Daoy (cell line): ENCODE data around the gene HS2ST1. TPM values are rescaled to one million over a fixed set of nuclear protein-coding genes. Genes with fewer than 3 reads are reported as not detected.
A peak's percentile ranks its signal among the peaks of the same experiment; 100 is the strongest.
"Not testable (repeated sequence)": the region's sequence is repeated elsewhere in the genome, so short reads cannot be mapped to it uniquely, and the experiment has no call there.

Source experiments
- DNase-seq: peaks from one replicate; pipeline ENCODE4 v3.0.0-alpha.2; 2015; ENCODE audit warnings: low read depth
- total RNA-seq: library from RNA; depleted of rRNA; stranded (reverse); fragments of >200 nt; shearing (Covaris generic); gene quantifications from 2 replicates; pipeline ENCODE4 v1.2.3, GENCODE V29; 2014

HS2ST1 gene
- total RNA-seq, 1 experiment from 2014 or later, result 21.5 TPM

DNA sequence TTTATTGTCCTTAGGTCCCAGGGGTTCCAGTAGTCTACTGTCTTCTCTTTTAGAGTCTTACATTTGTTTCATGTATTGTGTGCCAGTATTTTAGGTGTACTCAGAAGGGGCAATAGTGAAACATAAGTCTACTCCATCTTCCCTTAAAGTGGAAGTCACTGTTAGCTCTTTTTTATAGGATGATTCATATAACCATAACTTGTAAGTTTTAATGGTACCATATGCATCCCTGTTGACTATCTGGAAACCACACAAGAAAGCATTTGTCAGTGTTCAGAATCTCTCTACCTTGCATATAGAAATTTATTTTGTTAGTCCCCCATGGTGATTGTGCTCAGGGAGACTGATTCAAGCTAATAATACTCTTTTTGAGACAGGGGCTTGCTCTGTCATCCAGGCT, 149.9 kb downstream of the HS2ST1 start:
- no peak for DNase-seq

DNA sequence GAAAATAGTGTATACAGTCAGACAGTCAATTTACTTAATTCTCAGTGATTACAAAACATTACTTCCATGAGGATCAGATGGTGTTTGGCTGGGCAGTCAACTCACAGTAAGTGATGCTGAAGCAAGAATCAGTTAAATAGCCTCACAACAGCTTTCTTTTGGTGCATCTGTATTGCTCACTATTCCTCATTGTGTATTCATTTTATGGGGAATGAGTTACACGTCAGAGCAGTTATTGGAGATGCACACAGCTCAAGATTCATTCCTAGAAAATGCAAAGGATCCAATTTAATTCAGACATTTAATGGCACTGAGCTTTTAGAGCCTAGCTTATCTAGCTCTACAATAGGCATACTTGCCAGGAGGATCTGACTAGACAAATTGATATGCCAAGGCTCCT, 150.6 kb downstream of the HS2ST1 start:
- no peak for DNase-seq

DNA sequence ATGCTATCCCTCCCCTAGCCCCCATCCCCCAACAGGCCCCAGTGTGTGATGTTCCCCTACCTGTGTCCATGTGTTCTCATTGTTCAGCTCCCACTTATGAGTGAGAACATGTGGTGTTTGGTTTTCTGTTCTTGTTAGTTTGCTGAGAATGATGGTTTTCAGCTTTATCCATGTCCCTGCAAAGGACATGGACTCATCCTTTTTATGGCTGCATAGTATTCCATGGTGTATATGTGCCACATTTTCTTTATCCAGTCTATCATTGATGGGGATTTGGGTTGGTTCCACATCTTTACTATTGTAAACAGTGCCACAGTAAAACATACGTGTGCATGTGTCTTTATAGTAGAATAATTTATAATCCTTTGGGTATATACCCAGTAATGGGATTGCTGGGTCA, 152.3 kb downstream of the HS2ST1 start:
- DNase-seq, result not testable (repeated sequence)

DNA sequence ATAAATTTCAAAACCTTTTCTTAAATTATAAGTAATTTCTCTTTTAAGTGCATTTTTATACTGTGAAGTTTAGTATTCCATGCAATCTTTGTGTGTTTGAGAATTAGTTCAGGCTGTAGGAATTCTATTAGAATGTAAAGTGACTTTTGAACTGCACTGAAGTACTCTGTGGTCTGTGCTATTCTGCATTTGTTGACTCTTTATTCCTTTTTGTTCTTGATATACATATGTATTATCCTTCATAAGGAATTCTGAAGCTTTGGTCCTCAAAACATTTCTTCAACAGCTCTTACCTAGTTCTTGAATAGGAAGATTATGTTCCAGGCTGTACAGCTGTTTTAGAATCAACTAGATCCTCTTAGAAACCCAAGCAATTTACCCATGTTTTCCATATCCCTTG, 158.0 kb downstream of the HS2ST1 start:
- no peak for DNase-seq

DNA sequence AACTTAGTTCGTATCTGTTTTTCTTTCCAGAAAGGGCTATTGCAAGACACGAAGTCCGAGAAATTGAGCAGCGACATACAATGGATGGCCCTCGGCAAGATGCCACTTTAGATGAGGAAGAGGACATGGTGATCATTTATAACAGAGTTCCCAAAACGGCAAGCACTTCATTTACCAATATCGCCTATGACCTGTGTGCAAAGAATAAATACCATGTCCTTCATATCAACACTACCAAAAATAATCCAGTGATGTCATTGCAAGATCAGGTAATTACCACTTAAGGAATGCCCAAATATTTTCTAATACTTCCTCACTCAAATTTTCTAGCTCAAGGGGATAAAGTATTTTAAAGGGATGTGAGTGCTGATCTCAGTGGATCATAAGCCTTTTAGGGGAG, 158.5 kb downstream of the HS2ST1 start:
- DNase-seq, result no peak

DNA sequence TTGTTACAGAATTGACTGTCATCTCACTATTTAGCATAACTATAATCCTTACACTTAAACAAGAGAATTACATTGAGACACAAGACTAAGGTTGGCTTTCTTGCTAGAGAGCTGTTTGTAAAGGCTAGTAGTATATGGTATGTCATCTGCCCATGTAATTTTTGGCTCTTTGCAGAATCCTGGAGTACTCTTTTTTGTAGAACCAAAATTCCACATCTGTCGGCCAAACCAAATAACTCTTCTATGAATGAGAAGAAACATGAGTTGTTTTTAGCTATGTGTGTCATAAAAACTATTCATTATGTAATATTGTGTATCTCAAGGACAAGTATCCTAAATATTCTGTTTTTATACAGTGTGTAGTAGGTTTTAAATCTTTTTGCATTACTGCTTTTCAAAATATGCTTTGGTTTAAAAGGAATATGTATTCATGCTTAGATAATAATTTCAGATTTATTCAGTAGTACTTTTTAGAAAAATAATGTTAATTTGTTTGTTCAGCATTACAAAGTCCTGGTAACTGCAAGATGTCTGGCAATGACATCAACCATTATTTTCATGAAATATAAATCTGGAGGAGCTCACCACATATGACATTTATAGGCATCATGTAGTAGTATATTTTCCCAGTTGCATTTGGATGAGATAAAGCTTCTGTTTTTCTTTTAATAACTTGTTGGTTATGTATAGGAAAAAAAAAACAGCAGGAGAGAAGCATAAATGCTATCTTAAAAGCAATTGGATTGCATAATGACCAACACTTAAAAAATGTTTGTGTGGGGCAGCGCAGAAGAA, 159.8 kb downstream of the HS2ST1 start:
- no peak for DNase-seq

DNA sequence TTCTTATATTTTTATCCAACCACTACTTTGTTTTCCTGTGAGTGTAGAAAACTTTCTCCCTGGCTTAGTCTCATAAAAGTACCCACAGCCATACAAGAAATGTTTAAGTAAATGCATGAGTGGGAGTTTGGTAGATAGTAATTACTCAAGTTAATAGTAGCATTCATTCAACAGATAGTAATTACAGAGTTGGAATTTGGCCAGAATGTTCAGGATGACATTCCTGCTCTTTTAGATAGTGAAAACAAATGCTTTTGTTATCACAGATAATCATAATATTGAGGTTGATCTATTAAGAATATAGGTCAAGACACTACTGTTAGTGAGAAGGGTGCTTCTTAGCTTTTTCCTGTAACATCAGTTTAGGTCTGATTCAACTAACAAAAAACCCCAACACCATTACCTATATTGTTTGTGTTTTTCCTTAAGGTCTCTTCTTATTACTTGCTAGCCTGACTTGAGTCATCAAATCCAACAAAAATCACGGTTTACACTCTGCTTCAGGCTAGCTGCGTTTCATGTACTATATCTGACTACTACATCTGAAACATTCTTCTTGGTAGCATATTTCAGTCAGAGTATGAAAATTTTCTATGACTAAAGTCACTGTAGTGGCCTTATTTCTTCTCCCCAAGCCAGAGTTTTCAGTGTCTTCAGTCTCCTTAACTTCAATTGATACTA, 163.7 kb downstream of the HS2ST1 start:
- DNase-seq, result no peak

DNA sequence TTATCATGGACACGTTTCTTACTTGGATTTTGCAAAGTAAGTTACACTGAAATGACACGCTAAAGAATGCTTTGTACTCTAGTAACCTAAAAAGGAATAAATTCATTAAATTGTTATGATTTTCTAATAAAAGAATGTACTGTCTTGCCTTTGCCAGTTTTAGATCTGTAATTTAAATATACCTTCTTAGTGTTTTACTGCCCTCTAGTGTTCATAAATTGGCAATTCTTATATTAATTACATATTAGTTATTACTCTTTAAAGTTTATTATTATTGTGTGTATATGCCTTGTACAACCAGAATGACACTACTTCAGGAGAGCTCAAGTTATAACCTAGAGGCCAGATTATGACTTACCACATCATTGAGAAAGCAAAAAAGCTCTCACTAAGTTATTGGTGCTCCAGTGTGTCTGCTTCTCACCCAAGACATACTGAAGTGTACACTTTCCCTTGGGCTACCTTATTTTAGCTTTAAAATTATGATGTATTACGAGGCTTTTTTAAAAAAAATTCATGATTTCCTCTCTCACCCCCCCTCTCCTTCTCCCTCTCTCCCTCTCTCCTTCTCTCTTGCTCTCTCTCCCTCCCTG, 169.9 kb downstream of the HS2ST1 start:
- DNase-seq, result no peak

DNA sequence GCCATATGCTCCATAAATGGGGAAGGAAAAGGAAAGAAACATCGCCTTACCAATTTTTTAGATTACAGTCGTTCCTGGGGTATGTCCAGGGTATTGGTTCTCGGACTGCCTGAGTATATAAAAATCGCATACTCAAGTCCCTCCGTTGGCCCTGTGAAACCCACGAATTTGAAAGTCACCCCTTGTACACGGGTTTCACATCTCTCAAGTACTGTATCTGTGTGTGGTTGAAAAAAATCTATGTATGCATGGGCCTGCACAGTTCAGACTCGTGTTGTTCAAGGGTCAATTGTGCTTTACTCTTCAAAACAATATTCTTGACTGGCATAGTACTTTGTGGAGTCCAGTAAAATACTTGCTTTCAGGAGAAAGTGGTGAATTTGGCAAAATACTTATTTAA, 171.7 kb downstream of the HS2ST1 start:
- DNase-seq, result no peak

DNA sequence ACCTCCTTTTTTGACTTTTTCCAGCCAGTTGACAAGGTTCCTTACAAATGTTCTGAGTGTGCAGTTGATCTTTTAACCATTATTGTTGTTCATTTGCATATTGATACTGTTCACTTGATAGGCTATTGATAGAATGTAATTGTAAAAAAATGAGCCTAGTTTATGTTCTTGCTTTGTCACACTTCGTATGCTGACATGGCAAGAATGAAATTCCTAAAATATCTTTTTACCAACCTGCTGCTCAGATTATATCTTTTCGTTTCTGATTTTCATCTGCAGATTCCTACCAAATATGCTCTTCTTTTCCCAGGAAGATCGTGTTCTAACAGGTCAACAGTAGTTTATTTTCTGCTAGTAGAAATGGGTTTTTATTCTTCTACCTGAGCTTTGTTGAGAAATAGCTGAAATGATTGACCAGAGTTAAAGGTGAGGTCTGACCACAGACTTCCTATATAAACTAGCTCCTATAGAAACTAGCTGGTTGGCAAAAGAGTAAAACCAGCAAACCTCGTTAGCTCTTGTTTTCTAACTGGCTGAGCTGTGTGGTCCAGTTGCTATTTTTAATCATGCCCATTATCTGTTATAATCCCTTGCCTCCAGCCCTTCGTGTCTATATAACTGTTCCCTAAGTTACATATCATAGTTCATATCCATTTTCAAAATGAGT, 174.8 kb downstream of the HS2ST1 start:
- no peak for DNase-seq

DNA sequence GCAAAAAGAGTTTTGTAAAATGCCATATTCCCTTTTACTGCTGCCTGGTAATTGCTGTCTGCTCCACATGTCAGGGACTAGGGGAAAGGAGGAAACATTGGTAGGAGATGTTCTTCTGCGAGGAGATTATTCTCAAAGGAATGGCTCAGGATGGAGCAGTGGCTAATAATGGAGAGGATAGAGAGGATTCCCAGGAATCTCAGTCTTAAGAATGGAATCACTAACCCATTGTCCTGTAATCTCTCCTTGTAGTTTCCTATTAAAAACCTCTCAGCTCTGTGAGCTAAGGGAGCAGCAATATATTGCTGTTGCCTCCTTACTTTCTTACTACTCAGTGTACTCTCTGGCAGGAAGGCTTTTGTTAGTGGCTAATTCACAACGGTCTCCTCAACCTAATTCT, 175.4 kb downstream of the HS2ST1 start:
- DNase-seq, result no peak

DNA sequence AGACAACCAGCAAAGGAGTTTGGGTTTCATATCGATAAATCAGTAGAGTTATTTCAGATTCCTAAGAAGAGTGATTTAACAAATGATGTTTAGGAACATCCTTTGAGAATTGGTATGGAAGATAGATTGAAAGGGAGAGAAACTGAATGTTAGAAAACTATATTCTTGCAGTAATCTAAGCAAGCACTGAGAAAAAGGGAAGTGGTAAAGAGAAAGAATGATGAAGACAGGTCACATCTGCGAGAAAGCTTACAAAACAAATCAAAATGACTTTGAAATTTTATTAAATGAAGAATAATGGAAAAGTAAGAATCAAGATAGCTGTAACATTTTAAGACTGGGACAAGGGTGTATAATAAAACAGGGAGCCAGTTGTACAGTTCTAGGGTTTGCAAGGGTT, 177.0 kb downstream of the HS2ST1 start:
- DNase-seq, result no peak

DNA sequence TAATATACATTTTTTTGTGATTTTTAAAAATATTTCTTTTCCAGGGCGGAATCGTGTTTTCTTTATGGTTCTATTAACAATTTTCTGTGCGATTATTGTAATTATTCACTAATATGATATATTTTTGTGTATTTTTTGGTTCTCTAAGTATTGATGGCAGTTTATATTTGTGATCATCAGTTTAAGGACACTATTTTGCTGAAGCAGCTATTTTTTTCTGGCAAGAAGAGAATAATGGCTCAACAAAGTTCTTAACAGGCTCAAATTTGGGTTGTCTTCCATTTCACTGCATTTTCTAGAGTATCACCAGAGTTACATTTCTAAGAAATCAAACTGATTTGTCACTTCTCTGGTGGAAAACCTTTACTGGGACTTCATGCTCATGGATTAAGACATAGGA, 178.4 kb downstream of the HS2ST1 start:
- DNase-seq, result no peak

DNA sequence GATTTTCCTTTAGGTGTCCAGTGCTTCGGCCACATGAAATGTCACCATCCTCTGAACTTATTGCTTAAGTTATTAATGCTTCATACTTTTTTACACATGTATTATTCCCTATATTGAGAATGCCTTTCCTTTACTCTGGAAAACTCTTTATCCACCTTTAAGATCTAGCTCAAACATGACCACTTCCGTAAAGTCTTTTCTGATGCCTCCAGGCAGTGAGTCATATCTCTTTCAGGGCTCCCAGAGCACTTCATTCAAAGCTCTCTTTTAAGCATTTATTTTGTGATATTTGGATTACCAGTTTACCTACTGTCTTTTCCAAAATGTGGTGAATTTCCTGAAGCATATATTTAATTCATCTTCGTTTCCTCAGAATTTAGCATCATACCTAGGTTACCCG, 178.9 kb downstream of the HS2ST1 start:
- peak; percentile 72 for DNase-seq

DNA sequence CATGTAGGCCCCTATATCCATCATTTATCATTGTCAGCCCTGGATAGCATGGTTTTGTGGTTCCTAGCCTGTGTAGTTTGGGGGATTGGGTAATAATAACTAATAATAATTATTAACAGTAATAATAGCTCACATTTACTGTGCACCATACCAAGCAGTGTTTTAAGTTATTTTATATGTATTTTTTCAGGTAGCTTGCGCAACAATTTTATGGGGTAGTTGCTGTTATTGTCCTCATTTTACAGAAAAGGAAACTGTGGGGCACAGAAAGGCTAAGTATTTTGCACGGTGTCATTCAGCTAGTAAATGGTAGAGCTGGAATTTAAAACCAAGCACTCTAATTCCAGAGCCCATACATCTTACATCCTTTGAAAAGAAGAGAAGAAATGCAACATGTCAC, 179.8 kb downstream of the HS2ST1 start:
- no peak for DNase-seq

DNA sequence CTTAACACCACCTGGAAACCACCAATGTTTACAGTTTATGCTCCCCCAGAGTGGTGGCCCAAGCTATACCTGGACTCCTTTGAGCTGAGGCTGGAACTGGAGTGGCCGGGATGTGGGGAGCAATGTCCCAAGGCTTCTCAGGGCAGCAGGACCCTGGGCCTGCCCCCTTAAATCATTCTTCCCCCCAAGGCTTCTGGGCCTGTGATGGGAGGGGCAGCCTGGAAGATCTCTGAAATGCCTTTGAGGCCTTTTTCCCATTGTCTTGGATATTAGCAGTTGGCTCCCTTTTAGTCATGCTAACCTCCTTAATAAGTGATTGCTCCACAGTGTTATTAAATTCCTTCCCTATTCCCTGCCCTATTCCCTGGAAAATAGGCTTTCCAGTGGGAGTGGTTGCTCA, 185.8 kb downstream of the HS2ST1 start:
- DNase-seq, result no peak

DNA sequence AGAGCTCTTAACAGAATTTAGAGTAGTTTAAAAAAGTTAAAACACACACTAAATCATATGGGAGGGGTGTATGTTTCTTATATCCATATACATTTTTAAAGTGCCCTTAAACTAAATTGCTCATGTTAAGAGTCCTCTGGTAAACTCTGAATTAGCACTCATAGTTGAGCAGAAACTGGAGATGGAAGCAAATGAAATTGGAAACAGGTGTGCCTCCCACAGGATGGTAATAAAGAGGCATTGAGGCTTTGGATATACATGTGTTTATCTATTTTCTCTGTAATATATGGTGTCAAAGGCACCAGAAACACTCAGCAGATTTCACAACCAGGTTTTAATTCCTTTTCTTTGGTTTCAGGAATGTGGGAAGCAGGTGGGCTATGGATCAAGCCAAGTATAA, 188.6 kb downstream of the HS2ST1 start:
- no peak for DNase-seq

DNA sequence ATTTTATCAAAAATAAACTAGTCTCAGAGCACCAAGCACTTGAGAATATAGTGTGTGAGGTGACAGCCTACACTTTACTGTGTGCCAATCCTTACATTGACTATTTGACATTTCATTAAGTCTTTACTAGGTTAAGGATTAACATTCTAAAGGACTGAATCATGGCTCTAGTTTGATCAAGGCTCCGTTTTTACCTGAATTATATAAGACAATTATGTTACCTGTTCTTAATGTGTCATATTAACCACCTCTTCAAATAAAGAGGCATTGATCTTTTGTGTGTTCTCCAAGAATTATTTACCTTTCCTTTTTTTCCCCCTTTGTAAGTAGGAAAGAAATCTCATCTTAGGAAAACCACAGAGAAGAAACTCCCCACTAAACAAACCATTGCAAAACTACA, 189.7 kb downstream of the HS2ST1 start:
- DNase-seq, result no peak

DNA sequence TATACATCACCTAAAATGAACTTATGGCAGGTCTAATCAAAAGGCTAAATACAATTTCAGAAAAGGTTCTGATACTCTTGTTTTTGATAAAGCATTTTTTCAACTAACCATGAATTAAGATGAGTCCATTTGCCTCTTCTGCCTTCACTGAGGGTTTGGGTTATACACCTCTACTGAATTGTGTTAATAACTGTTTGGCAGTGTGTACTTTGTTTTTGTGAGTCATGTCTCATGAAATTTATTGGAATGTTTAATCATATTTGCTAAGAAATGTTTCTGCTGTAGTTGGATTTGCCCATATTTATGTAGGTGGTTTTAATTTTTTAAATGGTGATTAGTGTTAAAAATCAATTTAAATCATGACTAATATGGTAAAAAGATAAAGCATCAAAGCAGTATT, 190.5 kb downstream of the HS2ST1 start:
- DNase-seq, result no peak

DNA sequence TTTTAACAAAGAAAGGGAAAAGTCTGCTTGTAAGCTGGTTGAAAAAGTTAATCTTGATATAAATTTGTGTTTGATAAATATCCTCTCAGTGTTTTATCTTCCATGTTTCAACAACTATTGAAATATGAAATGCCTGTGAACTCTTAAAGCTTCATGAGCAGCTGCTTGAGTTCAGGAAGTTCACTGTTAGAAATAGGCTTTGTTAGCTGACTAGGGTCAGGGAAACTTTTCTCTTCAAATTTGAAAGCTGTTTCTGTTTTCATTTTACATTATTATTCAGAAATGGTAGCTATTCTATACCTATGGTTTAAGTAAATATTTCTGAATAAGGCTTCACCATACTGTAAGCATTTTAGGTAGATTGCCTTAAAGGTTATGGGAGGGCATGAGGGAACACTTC, 191.7 kb downstream of the HS2ST1 start:
- DNase-seq, result no peak

DNA sequence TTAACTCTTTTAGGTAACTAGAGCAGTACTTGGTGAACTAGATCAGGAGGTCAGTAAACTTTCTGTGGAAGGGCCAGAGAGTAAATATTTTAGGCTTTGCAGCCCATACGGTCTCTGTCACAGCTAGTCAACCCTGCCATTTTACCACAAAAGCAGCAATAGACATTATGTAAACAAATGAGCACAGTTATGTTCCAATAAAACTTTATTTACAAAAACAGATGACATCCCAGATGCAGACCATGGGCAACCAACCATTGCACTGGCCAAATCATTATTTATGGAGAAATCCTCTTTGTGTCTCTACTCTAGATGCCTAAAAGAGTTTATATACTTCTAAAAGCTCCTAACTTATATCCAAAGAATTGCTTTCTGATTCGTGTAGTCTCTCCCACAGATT, 192.4 kb downstream of the HS2ST1 start:
- DNase-seq, result no peak

DNA sequence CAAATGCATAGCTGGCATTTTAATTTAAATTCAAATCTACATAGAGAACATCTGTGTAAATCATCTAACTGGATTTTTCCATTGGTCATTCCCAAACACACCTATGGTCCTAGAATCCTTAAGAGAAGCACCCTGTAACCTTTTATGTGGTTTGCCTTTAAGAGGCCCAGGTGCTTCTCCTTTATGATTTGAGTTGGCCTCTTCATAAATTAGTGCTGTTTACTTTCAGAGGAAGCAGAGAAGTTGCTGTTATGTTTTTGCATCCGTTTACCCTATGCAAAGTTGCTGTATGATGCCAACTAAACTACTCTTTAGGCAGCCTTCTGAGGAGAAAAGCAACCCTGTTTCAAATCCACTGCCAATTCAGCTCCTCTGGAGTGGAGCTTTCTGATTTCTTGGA, 193.8 kb downstream of the HS2ST1 start:
- DNase-seq, result no peak
